Ascending aorta (tissue), 2 donors: ENCODE data around the gene ST8SIA3. TPM values are rescaled to one million over a fixed set of nuclear protein-coding genes. Genes with fewer than 3 reads are reported as not detected.

Experiments used
- DNase-seq, 2 donors: peaks; one replicate each; pipeline ENCODE4 v3.0.0-alpha.2; 2019; ENCODE audit warnings: low spot score in 2 of 2
- H3K27ac ChIP-seq, 2 donors: fragments of 200-600 bp; sonication (generic); one replicate each; pipeline ENCODE4 v1.5.1; 2016 to 2017; ENCODE audit warnings: mild to moderate bottlenecking in 1 of 2
- H3K27me3 ChIP-seq: fragments of 200-600 bp; sonication (generic); one replicate; pipeline ENCODE4 v1.5.1; 2017
- H3K36me3 ChIP-seq, 2 donors: fragments of 200-600 bp; sonication (generic); one replicate each; pipeline ENCODE4 v1.5.1; 2016
- H3K4me1 ChIP-seq, 2 donors: fragments of 200-600 bp; sonication (generic); one replicate each; pipeline ENCODE4 v1.5.1; 2016 to 2017; ENCODE audit warnings: mild to moderate bottlenecking in 1 of 2
- H3K4me3 ChIP-seq, 2 donors: fragments of 200-600 bp; sonication (generic); one replicate each; pipeline ENCODE4 v1.5.1; 2016 to 2017; ENCODE audit warnings: mild to moderate bottlenecking in 1 of 2
- H3K9me3 ChIP-seq, 2 donors: fragments of 200-600 bp; sonication (generic); one replicate each; pipeline ENCODE4 v1.5.1; 2016
- CTCF ChIP-seq, 3 experiments: fragments of 200-600 bp in 2 of 3; fragments of 450-650 bp in 1 of 3; sonication (generic) in 2 of 3; IDR thresholded peaks; one replicate each; pipeline ENCODE4 v1.5.1; 2016 to 2019; ENCODE audit warnings: antibody characterized with exemption in 3 of 3, mild to moderate bottlenecking in 1 of 3, moderate library complexity in 1 of 3
- intact Hi-C: fragments of 100-400 bp; cut with DNase I; formaldehyde crosslinking; loops from one replicate; pipeline ENCODE4 v1.15.1; 2023
- total RNA-seq: library from RNA; depleted of rRNA; stranded (reverse); fragments of >200 nt; gene quantifications from one replicate; pipeline ENCODE4 v1.1.0, GENCODE V29; 2016

ST8SIA3 gene
- not detected for total RNA-seq

- Histone ChIP-seq H3K4me3 (no peak within 1 kb of the TSS), H3K9me3 (no peaks in the 10 kb centered on the region), H3K36me3 (no peaks in the 10 kb centered on the region), H3K4me1 (no peaks in the 10 kb centered on the region), H3K27ac (no peak within 1 kb of the TSS), H3K27me3 (peaks cover 12% of the 10 kb centered on the region)
- intact Hi-C loops, result no loop called here
- TF ChIP-seq CTCF (IDR thresholded peaks at IDR 0.05), result no peak
- DNase-seq, result no peak
These were observed at the start of gene ST8SIA3 for GRCh38 chr18:57352271-57352701. TSS of gene ST8SIA3 (plus strand) at chr18:57352557. CDS start at chr18:57352847, 290 bp downstream.

DNA sequence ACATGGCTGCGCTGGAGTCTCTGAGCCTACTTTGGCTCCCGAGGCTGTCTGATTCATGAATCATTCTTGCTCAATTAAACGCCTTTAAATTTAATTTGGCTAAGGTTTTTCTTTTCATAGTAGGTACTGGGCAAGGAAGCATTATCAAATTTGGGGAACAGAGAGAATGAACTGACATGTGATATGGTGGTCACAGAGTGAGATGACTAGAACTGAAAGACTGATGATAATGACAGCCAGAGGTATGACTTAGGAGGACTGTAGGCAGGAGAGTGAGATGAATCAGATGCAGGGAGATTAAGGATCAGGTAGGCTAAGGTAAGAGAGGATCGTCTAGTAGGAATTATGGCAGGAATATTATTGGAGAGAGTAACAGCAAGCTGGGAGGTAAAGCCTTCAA lies 40.9 kb upstream of the ST8SIA3 start:
- Histone ChIP-seq H3K27ac (no peak overlapping the region), H3K9me3 (no peaks in the 10 kb centered on the region), H3K27me3 (no peaks in the 10 kb centered on the region), H3K4me1 (no peaks in the 10 kb centered on the region), H3K36me3 (no peaks in the 10 kb centered on the region), H3K4me3 (no peak overlapping the region)
- intact Hi-C loops, result no loop called here
- TF ChIP-seq CTCF (IDR thresholded peaks at IDR 0.05), result no peak
- no peak for DNase-seq

DNA sequence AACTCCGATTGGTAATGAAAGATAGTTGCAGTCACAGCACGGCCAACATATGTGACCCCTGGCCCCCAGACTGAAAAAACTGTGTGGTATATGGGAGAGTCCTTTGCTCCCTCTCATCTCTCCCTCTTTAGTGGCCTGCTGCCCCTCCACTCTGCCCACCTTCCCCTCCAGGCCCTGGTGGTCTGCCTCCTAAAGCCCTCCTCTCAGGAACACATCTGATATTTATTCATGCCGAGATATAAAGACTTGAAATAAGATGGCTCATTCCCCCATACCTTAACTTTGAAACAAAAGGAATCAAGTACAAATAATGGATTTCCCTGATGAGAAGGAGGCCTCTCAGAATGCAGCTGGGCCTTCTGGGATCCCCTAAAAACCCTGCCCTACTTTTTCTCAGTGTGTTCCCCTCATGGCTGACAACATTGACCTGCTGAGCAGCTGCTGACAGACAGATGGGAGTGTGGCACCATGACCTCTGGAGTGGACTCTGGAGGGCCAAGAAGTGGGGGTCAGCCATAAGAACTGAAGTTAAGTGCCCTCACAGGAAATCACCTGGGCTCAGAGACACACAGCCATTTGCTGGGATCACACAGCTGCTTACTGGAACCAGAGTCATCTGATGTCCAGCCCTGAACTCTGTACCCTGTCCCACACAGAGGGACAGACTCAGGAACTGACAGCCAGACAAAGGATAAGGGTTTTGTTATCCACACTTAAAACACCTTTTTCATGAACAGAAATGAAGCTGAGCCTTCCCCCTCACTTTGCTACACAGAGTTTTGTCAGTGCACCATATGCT lies 39.8 kb upstream of the ST8SIA3 start:
- intact Hi-C loops, result no loop called here
- Histone ChIP-seq H3K27ac (no peak overlapping the region), H3K4me1 (no peaks in the 10 kb centered on the region), H3K36me3 (no peaks in the 10 kb centered on the region), H3K9me3 (no peaks in the 10 kb centered on the region), H3K27me3 (no peaks in the 10 kb centered on the region), H3K4me3 (no peak overlapping the region)
- no peak for TF ChIP-seq CTCF (IDR thresholded peaks at IDR 0.05)
- DNase-seq, result no peak

DNA sequence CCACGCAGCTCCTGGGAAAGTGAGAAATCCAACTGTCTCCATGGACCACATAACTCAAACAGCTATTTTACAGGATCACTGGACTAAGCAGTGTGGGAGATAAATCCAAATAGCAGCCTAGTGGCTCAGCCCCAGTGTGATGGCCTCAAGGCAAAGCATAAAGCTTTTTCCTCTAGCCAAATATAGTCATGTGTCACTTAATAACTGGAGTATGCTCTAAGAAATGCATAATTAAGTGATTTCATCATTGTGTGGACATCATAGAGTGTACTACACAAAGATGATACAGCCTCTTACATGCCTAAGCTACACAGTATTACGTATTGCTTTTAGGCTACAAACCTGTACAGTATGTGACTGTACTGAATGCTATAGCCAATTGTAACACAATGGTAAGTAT lies 31.8 kb upstream of the ST8SIA3 start:
- H3K4me1 ChIP-seq, result no peaks in the 10 kb centered on the region
- H3K4me3 ChIP-seq, result no peak overlapping the region
- H3K27ac ChIP-seq, result no peak overlapping the region
- H3K27me3 ChIP-seq, result no peaks in the 10 kb centered on the region
- H3K36me3 ChIP-seq, result no peaks in the 10 kb centered on the region
- H3K9me3 ChIP-seq, result no peaks in the 10 kb centered on the region
- intact Hi-C loops, result no loop called here
- no peak for TF ChIP-seq CTCF (IDR thresholded peaks at IDR 0.05)
- no peak for DNase-seq

GRCh38 chr18:57325491-57326166 lies 26.7 kb upstream of the ST8SIA3 start:
- TF ChIP-seq CTCF (IDR thresholded peaks at IDR 0.05), result no peak
- H3K27me3 ChIP-seq, result no peaks in the 10 kb centered on the region
- no peak overlapping the region for H3K4me3 ChIP-seq
- no peaks in the 10 kb centered on the region for H3K4me1 ChIP-seq
- no peaks in the 10 kb centered on the region for H3K9me3 ChIP-seq
- H3K27ac ChIP-seq, result no peak overlapping the region
- H3K36me3 ChIP-seq, result no peaks in the 10 kb centered on the region
- no peak for DNase-seq
- intact Hi-C loops, result no loop called here
